HG02885 (cell line): ENCODE results near the gene GIGYF2.

ENCODE experiments used
- ATAC-seq: cut with Tn5 transposase; IDR thresholded peaks from one replicate; pipeline ENCODE4 v1.9.1; 2021; ENCODE audit warnings: mild to moderate bottlenecking; ENCODE audit not compliant: unreplicated experiment, poor library complexity

Gene GIGYF2

DNA sequence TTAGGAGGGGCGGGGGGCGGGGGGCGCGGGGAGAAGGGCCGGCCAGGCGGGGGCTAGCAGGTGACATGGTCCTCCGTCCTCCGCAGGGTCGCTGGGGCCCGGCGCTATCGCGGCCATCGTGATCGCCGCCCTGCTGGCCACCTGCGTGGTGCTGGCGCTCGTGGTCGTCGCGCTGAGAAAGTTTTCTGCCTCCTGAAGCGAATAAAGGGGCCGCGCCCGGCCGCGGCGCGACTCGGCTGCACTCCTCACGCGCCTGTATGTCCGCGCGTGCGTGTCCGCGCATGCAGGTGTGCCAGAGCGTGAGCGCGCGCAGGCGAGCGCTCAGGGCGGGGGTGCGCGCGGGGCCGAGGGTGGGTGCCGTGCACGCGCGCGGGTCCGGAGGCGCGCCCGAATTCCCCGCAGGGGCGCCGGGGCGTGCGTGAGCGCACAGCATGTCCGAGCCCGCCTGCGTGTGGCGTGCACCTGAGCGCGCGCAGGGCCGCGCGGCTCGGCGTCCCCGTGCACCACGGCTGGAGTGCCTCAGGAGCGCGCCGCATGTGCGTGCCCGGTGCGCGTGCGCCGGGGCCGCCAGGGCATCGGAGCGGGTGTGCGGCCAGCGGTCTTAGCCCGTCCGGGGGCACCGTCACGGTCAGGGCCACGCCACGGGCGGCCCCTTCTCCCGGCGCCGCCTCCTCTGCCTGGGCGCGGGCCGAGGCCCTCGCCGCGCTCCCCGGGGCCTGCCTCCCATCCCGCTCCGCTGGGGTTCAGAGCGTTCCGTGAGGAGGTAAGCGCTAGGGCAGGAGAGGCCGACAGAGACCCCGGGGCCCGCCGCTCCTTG, 179.2 kb downstream of the GIGYF2 start:
- peak; percentile 63 for ATAC-seq

DNA sequence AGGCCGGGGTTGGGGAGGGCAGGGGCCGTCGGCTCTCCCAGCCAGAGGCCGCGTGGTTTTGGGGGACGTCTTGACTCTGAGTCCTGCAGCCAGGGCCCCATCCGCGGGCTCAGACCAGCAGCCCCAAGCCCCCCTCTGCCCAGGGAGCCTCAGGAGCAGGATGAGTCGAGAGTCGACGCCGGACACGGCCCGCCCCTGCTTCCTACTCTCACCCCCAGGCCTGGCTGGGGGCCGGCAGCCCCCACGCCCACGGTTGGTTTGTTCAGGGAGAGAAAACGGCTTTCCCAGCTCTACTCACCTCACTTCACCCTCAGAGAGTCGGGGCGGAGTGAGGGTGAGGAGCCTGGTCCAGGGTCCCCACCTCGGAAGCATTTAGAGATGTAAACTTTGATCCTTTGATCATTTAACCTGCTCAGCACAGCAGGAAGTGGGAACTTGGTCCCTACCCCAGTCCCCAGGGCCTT, 179.9 kb downstream of the GIGYF2 start:
- peak; percentile 8 for ATAC-seq

DNA sequence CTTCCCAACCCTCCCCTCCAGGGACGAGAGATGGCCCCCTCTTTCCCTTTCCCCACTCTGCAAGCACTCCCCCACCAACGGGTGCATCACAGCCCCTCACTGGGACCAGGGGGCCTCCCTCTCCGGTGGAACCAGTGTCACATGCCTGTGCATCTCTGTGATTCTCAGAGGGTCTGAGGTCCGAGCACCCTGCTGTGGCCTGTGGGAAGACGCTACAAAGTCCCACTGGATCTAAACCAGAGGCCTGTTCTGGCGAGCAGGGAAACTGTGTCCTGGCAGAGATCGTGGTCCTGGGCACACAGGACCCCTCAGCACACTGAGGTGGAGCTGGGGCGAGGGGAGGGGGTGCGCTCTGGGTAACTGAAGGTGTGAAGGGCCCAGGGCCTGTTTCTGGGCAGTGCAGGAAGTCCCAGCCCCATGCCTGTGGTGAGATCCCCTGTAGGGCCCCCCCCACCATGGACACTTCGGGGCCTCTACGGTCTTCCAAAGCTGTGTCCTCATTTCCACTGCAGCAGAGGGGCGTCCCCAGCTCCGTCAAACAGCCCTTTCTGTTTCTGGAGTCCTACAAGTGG, 180.9 kb downstream of the GIGYF2 start:
- ATAC-seq, result no peak

DNA sequence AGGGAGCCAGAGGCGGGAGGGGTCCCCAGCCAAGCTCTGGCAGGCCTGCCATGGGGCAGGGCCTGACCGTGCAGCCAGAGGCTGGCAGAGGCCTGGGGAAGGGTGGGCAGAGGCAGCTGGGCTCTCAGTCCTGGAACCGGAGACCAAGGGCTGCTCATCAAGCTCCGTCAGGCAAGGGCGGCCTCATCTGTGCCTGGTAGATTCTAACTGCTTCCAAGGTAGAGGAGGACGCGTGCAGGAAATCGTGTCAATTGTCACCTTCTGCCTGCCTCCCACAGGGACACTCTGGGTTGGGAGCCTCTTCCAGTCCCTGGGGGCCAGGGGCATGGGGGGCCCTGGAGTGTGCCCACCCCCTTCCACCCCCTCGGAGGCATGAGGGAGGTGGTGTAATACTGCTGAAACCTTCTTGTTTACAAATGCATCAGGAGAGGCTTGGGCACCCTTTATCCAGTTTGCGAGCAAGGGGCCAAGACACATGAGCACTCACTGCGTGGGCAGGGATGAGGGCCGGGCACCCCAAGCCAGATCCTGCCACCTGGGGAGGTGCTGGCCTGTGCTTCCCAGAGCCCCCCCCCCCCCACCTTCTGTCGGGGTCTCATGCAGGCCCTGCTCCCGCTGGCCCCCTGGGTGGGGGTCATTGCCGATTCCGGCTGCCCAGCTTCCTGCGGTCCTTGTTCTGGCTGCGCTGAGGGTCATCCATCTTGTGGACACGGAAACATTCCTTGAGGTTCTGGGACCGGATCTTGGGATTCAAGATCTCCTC, 181.9 kb downstream of the GIGYF2 start:
- ATAC-seq, result no peak

DNA sequence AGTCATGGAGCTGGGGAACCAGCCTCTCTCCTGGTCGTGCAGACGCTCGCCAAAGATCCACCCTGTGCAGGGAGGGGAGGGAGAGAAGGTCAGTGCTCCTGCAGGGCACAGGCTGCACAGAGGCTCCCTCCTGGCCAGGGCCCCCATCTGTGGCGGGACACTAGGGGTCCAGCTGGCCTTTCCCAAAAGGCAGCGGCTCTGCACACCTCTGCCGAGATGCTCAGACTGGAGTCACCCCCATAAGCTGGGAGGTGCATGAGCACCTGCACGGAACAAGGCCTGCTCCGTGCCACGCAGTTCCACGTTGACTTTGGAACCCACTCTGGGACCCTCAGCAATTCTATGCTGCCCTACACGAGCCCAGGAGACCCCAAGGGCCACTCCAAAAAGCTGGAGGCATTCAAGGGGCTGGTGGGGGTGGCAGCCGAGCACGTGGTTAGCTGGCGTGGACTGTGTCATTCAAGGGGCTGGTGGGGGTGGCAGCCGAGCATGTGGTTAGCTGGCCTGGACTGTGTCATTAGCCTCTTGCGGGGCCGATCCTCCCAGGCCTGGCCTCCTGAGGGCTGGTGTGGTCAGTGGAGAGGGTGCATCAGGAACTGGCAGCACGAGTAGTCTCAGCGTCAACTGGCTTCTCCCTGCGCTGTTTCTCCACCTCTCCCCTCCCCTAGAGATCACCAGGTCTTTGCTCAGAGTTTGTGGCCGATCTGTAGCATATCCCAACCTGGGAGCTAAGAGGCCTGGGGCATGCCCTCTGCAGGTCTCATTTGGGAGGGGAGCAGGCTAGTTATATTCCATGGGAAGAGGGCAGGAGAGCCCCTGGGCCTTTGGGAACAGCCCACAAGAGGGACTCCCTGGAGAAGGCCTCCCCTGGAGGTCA, 182.7 kb downstream of the GIGYF2 start:
- no peak for ATAC-seq

DNA sequence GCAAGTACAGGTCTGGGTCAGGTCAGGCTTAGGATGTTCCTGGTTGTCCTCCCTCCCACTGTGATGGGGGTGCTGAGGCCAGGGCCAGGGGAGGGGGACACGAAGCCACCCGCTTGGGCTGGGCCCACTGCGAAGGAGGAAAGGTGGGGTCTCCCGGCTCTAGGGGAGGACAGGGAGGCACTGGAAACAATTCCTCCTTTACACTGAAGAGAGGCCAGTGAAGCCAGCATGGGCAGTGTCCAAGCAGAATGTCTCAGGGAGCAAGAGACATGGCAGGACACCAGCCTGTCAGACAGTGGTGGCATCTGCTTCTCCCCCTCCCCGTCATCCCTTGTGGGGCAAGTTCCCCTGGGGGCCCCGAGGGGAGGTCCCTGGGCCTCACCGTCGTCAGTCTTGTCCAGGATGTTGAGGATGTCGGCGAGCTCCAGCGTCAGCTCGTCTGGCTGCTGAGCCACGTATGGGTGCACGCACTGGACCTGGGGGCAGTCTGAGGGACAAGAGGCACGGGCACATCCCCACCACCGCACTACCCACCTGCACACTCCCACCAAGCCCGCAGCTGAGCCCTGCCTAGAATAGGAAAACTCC, 183.7 kb downstream of the GIGYF2 start:
- no peak for ATAC-seq

DNA sequence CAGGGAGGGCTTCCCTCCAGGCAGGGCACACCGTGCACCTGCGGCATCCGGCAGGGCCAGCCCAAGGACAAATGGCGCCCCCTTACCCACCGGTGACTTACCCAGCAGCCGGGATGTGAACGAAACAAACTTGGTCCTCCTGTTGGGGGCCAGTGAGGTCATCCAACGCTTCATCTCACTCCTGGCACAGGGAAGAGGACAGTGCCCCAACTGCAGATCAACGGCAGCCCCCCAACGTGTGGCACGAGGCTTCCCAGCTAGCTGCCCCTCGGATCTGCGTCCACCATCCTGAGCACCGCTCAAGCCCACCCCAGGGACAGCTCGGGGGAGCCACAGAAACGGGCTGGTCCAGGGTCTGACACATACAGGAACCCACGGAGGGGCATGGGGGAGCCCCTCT, 185.0 kb downstream of the GIGYF2 start:
- no peak for ATAC-seq

DNA sequence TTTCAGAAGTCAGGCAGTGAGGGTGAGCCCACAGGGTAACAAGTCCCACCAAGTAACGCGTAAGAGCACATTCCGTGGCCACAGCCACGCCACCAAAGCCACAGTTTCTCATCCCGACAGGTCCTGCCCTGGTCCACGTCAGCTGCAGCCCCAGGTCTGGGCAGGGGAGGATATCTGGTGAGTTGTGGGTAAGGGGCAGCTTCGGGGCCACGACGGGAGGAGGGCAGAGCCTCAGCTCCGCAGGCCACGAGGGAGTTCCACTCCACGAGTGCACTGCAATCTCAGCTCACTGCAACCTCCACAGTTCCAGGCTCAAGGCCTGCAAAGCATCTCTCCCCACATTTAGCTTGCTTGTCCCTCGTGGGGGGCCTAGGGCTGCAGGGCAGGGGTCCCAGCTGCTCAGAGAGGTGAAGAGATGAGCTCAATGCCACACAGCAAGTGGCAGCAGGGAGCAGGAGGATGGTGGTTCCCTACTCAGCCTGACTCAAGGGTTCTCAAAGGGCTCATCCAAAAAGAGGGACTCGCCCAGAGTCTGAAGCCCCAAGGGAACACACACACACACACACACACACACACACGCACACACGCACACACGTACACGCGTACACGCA, 185.5 kb downstream of the GIGYF2 start:
- ATAC-seq, result no peak

DNA sequence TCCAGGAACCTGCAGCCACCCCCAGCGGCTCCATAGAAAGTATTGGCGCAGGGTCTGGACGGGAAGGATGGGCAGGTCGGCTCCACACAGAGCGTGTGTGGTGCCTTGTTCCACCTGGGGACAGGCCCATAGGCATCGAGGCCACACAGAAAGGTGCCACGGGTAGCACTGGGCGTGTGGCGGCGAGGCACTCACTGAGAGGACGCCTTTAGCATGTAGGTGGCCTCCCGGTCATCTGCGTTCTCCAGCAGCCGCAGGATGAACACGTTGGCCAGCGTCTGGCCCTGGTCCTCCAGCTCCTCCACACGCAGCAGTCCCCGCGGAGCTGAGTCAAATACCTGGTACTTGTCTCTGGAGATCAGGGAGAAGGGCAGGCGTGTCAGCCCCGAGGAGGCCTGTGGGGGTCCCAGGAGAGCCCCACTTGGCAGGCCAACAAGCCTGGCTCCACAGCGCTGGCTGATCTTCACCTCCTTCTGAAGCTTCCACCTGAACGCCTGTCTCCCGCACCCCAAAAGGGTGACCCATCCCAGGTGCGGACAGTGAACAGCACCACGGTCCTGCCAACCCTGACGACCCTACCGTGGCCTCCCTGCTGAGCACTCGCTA, 186.1 kb downstream of the GIGYF2 start:
- ATAC-seq, result no peak

DNA sequence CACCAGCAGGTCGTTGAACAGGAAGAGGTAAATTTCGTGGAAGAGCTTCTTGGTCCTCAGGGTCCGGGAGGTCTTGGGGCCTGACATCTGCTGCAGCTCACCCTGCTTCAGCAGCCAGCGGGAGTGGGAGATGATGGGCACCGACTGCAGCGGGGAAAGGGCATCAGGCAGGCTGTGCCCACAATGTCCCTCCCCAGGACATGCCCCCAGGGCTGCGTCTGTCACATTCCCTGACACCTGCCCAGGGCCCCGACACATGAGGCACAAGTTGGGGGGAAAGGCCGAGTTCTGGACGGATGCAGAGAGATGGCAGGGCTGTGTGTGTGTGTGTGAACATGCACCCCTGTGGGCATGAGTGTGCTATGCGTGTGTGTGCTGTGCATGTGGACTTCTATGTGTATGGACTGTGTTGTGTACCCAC, 186.9 kb downstream of the GIGYF2 start:
- ATAC-seq, result no peak

DNA sequence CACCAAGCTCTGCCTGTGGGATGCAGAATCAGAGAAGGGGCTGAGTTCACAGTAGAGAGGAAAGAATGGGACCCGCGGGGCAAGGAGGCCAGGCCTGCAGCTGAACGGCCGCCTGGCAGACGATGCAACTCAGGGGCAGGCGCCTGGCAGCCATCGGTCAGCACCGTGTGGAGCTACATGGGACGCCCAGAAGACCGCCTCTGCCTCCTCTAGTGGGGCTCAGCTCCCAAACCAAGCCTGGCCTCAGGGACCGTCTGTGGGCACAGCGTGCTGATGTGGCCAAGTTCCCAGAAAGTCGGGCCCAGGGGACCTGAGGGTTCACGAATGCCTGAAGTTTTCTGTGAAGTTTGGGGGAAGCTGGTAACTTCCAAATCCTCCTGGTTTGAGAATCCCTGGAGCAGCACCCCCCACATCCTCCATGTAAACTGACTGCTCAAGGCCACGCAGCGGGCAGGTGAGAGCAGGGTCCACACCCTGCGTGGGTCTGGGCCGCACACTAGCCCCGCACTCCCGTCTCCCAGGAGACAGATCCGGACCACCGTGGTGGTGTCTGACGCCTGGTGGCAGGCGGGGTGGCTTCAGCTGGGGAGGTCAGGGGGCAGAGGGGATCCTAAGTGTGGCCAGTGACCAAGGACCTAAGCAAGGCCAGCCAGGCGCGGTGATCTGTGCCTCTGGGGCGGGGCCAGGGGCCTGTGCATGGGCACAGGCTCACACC, 187.6 kb downstream of the GIGYF2 start:
- ATAC-seq, result no peak

DNA sequence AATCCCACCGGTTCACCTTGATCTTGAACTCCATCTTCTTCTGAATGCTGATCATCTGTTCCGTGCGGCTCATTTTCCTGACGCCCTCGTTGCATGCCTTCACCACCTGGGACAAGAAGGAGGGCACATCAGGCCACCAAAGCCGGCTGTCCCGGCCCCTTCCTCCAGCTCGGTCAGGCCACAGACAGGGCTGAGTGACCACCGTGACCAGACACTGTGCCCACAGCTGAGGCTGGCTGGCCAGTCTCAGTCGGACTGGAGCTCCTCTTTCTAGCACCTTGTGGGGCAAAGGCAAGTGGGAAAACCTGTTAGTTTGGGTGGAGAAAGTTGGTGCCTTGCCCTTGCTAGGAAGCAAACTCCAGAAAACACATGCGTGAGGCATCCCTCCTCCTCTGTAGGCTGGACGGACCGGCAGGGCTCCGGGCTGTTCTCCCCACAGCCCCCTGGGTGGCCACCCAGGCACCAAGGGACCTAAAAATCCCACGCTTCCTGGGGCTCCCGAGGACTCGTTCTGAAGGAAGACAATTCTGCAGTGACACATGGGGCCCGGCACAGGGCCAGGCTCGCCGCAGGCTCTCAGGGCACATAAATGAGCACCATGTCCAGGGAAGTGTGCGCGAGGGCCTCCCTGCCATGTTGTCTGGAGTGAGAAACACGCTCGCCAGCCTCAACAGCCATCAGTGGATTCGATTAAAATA, 188.3 kb downstream of the GIGYF2 start:
- ATAC-seq, result no peak

DNA sequence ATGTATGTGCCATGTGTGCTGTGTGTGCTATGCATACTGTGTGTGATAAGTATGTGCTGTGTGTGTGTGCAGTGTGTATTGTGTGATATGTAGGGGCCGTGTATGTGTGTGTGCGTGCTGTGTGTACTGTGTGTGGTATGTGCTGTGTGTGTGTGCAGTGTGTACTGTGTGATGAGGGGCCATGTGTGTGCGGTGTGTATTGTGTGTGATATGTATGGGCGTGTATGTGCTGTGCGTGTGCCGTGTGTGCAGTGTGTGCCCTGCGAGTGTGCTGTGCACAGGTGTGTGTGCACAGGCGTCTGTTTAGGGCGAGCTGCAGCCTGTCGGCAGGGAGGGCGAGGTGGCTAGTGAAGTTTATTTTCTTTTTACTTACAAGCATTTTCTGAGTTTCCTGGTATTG, 189.0 kb downstream of the GIGYF2 start:
- ATAC-seq, result no peak

DNA sequence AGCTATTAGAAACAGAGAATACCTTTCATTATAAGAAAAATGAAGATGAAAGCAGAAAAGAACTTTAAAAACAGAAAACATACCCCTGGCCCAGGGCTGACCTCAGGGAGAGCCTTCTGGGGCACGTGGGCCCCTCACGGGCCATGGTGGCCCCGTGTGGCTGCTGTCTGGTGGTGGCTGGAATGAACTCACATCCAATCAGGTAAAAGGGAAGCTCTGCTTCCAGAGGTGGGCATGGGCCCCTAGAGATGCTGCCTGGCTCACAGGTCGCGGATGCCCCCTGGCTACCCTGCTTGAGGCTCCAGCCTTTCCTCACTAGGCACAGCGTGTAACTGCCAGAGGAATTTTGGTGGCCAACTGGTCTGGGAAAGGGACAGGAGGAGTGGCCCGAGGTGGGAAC, 189.5 kb downstream of the GIGYF2 start:
- no peak for ATAC-seq

DNA sequence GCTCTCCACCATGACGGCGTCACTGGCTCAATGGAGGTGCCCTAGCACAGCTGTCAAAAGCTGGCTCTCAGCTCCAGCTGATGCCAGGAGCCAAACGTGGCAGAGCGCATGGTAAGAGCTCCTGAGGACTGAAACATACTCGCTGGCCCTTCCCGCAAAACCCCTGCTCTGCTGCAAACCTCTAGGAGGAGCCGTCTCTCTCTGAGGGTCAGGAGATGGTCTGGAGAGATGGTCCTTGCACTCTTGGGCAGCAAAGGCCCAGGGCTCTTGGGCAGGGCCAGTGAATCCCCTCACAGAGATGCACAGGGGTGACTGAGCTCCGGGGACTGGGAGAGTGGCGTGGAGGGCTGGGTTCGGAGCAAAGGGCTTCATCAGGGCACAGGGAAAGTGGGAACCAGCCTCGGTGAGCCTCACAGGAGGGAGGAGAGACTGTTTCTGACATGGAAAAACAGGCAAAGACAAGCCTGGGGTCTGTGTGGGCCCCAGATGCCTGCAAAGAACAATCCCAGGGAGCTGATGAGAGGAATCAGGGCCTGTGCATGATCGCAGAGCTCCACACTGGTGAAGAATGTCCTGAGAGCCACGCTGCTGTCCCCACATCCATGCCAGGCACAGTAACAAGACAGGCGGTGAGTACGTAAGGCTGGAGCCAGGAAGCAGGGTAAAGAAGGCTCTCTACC, 190.2 kb downstream of the GIGYF2 start:
- ATAC-seq, result no peak

DNA sequence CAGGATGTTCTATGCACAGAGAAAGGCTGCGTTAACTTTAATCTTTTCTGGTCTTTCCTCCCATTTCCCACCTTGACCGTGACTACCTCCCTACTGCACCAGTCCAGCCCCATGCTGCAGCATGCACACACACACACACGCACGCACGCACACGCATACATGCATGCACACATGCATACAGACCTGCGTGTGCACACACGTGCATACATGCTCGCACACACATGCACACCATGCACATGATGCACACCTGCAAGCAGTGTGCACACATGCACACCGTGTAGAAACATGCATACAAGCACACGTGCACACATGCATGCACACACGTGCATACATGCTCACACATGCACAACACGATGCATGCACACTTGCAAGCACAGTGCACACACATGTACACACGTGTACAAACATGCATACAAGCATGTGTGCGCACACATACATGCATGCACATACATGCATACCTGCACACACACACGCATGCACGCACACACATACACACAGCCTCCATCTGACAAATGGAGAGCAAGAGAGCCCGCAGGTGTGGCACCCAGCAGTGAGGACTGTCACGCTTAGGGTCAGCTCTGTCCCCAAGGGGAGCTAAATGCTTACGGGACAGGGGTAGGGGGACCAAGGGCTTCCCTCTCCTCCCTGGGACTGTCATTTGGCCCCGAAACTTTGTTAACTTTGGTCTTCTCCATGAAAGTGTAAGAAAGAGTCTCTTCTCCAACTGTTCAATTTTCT, 191.1 kb downstream of the GIGYF2 start:
- ATAC-seq, result no peak
